ENCODE measurements around the gene CES3.
A peak's percentile ranks its signal among the peaks of the same experiment; 100 is the strongest.

The CES3 gene

GRCh38 chr16:66916518-66916917, 44.5 kb upstream of the CES3 start:
- H3K4me3 ChIP-seq (ENCODE audit: low read length) = no peak overlapping the region
- no peak for DNase-seq (ENCODE audit: low read depth)
- no peak for TF ChIP-seq CTCF (IDR thresholded peaks at IDR 0.05; ENCODE audit: insufficient read depth, low read depth, low read length, missing control alignments)

GRCh38 chr16:66917741-66918140, 43.3 kb upstream of the CES3 start:
- no peak overlapping the region for H3K4me3 ChIP-seq (ENCODE audit: low read length)
- DNase-seq (ENCODE audit: low read depth) = no peak
- no peak for TF ChIP-seq CTCF (IDR thresholded peaks at IDR 0.05; ENCODE audit: insufficient read depth, low read depth, low read length, missing control alignments)

GRCh38 chr16:66918355-66918754, 42.7 kb upstream of the CES3 start:
- TF ChIP-seq CTCF (IDR thresholded peaks at IDR 0.05; ENCODE audit: insufficient read depth, low read depth, low read length, missing control alignments) = no peak
- H3K4me3 ChIP-seq (ENCODE audit: low read length) = no peak overlapping the region
- DNase-seq (ENCODE audit: low read depth) = no peak

GRCh38 chr16:66918803-66919568, 42.1 kb upstream of the CES3 start, which contains the start of gene CDH16:
Gene CDH16 (minus strand): TSS chr16:66918885. CDS start chr16:66918065, 820 bp downstream.
- TF ChIP-seq CTCF (IDR thresholded peaks at IDR 0.05; ENCODE audit: insufficient read depth, low read depth, low read length, missing control alignments) = no peak
- peak; percentile 33 for DNase-seq (ENCODE audit: low read depth)

GRCh38 chr16:66919569-66920298, 41.3 kb upstream of the CES3 start:
- DNase-seq (ENCODE audit: low read depth) = no peak
- H3K4me3 ChIP-seq (ENCODE audit: low read length) = no peak overlapping the region
- no peak for TF ChIP-seq CTCF (IDR thresholded peaks at IDR 0.05; ENCODE audit: insufficient read depth, low read depth, low read length, missing control alignments)

More at GRCh38 chr16:66918803-66919568, 42.1 kb upstream of the CES3 start, which contains the start of gene CDH16:
- H3K4me3 ChIP-seq (ENCODE audit: low read length) = no peak within 1 kb of the TSS

GRCh38 chr16:66920299-66920590, 40.8 kb upstream of the CES3 start:
- no peak for DNase-seq (ENCODE audit: low read depth)
- no peak for TF ChIP-seq CTCF (IDR thresholded peaks at IDR 0.05; ENCODE audit: insufficient read depth, low read depth, low read length, missing control alignments)
- no peak overlapping the region for H3K4me3 ChIP-seq (ENCODE audit: low read length)
